IMR-90 (cell line): ENCODE results near the gene MUC5AC. TPM values are rescaled to one million over a fixed set of nuclear protein-coding genes. Genes with fewer than 3 reads are reported as not detected.

Experiments used
- BHLHE40 ChIP-seq: fragments of 150-350 bp; IDR thresholded peaks from 2 replicates; pipeline ENCODE4 v1.6.1; 2016; ENCODE audit warnings: mild to moderate bottlenecking, low read depth, low read length
- MAFK ChIP-seq: IDR thresholded peaks from 2 replicates; pipeline ENCODE4 v1.6.1; 2012; ENCODE audit warnings: low read depth, low read length, improper control_type of control experiment
- MAZ ChIP-seq: IDR thresholded peaks from 2 replicates; pipeline ENCODE4 v1.6.1; 2012; ENCODE audit warnings: low read depth, mild to moderate bottlenecking, low read length, improper control_type of control experiment, moderate library complexity, borderline replicate concordance
- POLR2A ChIP-seq: IDR thresholded peaks from 2 replicates; pipeline ENCODE4 v1.6.1; 2012; ENCODE audit warnings: mild to moderate bottlenecking, low read depth, low read length
- RAD21 ChIP-seq: IDR thresholded peaks from 2 replicates; pipeline ENCODE4 v1.6.1; 2012; ENCODE audit warnings: low read length, improper control_type of control experiment
- RCOR1 ChIP-seq: IDR thresholded peaks from 2 replicates; pipeline ENCODE4 v1.6.1; 2012; ENCODE audit warnings: mild to moderate bottlenecking, low read length, improper control_type of control experiment; ENCODE audit not compliant: insufficient replicate concordance
- USF2 ChIP-seq: fragments of 150-350 bp; IDR thresholded peaks from 2 replicates; pipeline ENCODE4 v1.6.1; 2017; ENCODE audit warnings: mild to moderate bottlenecking, antibody characterized with exemption, low read length, low read depth
- polyA plus RNA-seq, 3 experiments: library from polyadenylated mRNA; depleted of rRNA; stranded (reverse); fragments of >200 nt; gene quantifications; 2 replicates each; pipeline ENCODE4 v1.2.3, GENCODE V29; 2012; ENCODE audit warnings: low replicate concordance in 1 of 3
- total RNA-seq: library from RNA; depleted of rRNA; stranded (reverse); fragments of >200 nt; gene quantifications from 2 replicates; pipeline ENCODE4 v1.2.3, GENCODE V29; 2012

The MUC5AC gene
- total and polyA plus RNA-seq, 2 of the 4 experiments (the other 2 are of a cell fraction) = 0.02 TPM; not detected in 1

DNA sequence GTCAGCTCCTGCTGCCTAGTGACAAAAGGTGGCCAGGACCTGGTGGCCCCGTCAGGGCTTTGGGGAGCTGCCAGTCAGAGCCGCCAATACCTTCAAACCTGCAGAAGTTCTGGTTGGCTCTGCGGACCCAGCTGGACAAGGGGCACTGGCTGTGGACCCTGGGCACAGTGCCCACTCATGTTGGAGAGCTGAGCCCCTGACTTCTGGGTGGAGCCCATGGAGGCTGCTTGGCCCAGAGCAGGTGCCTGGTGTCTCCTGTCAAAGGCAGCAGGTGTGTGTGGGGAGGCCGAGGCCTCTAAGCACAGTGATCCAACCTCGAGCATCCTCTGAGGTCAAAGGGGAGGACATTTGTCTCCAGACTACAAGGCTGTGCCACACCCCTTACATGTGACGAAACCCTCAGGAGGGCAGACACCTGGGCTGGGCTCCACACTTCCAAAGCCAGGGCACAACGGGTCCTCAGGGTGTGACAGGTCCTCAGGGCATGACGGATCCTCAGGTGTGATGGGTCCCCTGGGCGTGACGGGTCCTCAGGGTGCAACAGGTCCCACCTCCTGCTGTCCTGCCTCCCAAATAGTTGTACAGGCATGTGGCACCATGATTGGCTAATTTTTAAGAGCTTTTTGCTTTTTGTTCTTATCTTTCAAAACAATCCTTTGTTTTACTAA, 46.1 kb upstream of the MUC5AC start (continued):
- TF ChIP-seq MAFK = no peak
- TF ChIP-seq POLR2A = no peak
- TF ChIP-seq BHLHE40 = no peak
- TF ChIP-seq RCOR1 = no peak
- TF ChIP-seq RAD21 = no peak
- TF ChIP-seq USF2 = no peak
- no peak for TF ChIP-seq MAZ
